HepG2 (cell line): ENCODE measurements around the gene HECA. TPM values are rescaled to one million over a fixed set of nuclear protein-coding genes. Genes with fewer than 3 reads are reported as not detected.

Experiments used
- AHDC1 ChIP-seq: sonication (generic); formaldehyde crosslinking; IDR thresholded peaks from 2 replicates; pipeline ENCODE4 v1.5.1; 2020; ENCODE audit warnings: mild to moderate bottlenecking, missing genetic modification reagents, borderline replicate concordance
- ASH2L ChIP-seq: fragments of 300-600, 200-600 bp; sonication (generic); IDR thresholded peaks from 2 replicates; pipeline ENCODE4 v1.7.0; 2017; ENCODE audit warnings: low read depth, mild to moderate bottlenecking, moderate library complexity, mixed read lengths, low read length; ENCODE audit not compliant: insufficient read length
- CBX1 ChIP-seq: IDR thresholded peaks from one replicate; pipeline ENCODE4 v1.6.1; 2016; ENCODE audit warnings: antibody characterized with exemption, low read depth
- GTF2F1 ChIP-seq: fragments of 150-350 bp; IDR thresholded peaks from 2 replicates; pipeline ENCODE4 v1.6.1; 2014; ENCODE audit warnings: low read length
- IKZF4 ChIP-seq: sonication (generic); formaldehyde crosslinking; IDR thresholded peaks from 2 replicates; pipeline ENCODE4 v1.5.1; 2020; ENCODE audit warnings: borderline replicate concordance, mild to moderate bottlenecking, low read depth, missing genetic modification reagents; ENCODE audit errors: not compliant biosample characterization
- MZF1 ChIP-seq: sonication (generic); formaldehyde crosslinking; IDR thresholded peaks from 2 replicates; pipeline ENCODE4 v1.8.1; 2023; ENCODE audit warnings: mild to moderate bottlenecking, missing genetic modification reagents, borderline replicate concordance
- NFATC3 ChIP-seq: sonication (generic); formaldehyde crosslinking; IDR thresholded peaks from 2 replicates; pipeline ENCODE4 v1.5.1; 2020; ENCODE audit warnings: mild to moderate bottlenecking, missing genetic modification reagents
- PBX2 ChIP-seq: IDR thresholded peaks from 2 replicates; pipeline ENCODE4 v1.6.1; 2016; ENCODE audit warnings: control low read depth
- PHF20 ChIP-seq: sonication (generic); formaldehyde crosslinking; IDR thresholded peaks from 2 replicates; pipeline ENCODE4 v1.5.0; 2020; ENCODE audit warnings: mild to moderate bottlenecking, missing genetic modification reagents
- SETDB1 ChIP-seq: sonication (generic); formaldehyde crosslinking; IDR thresholded peaks from 2 replicates; pipeline ENCODE4 v1.5.1; 2020; ENCODE audit warnings: missing genetic modification reagents, mild to moderate bottlenecking, borderline replicate concordance
- U2AF1 ChIP-seq: fragments of 200-400 bp; formaldehyde crosslinking; optimal IDR thresholded peaks from 2 replicates; pipeline ENCODE3; 2017; ENCODE audit warnings: mild to moderate bottlenecking, low read depth, low read length
- ZBTB26 ChIP-seq: IDR thresholded peaks from 2 replicates; pipeline ENCODE4 v1.6.1; 2016; ENCODE audit warnings: missing compliant biosample characterization, missing genetic modification reagents, borderline replicate concordance
- ZBTB39 ChIP-seq: sonication (generic); formaldehyde crosslinking; IDR thresholded peaks from 2 replicates; pipeline ENCODE4 v1.5.0; 2020; ENCODE audit warnings: missing genetic modification reagents
- ZFAT ChIP-seq: sonication (generic); formaldehyde crosslinking; conservative IDR thresholded peaks from 2 replicates; pipeline ENCODE4 v1.8.1; 2023; ENCODE audit warnings: missing genetic modification reagents, inconsistent platforms
- ZFP91 ChIP-seq: sonication (generic); formaldehyde crosslinking; IDR thresholded peaks from 2 replicates; pipeline ENCODE4 v1.9.0; 2022; ENCODE audit warnings: missing genetic modification reagents, mild to moderate bottlenecking, borderline replicate concordance
- ZFY ChIP-seq: sonication (generic); formaldehyde crosslinking; IDR thresholded peaks from 2 replicates; pipeline ENCODE4 v1.4.0; 2020; ENCODE audit warnings: missing genetic modification reagents
- ZNF12 ChIP-seq: sonication (generic); formaldehyde crosslinking; IDR thresholded peaks from 2 replicates; pipeline ENCODE4 v1.5.0; 2020; ENCODE audit warnings: missing genetic modification reagents
- ZNF619 ChIP-seq: sonication (generic); formaldehyde crosslinking; IDR thresholded peaks from 2 replicates; pipeline ENCODE4 v1.4.0; 2020; ENCODE audit warnings: mild to moderate bottlenecking, missing genetic modification reagents
- ZNF672 ChIP-seq: sonication (generic); formaldehyde crosslinking; IDR thresholded peaks from 2 replicates; pipeline ENCODE4 v1.8.1; 2022; ENCODE audit warnings: missing genetic modification reagents
- polyA plus RNA-seq, 8 experiments: library from polyadenylated mRNA; depleted of rRNA in 3 of 8; stranded (reverse) in 7 of 8; unstranded in 1 of 8; fragments of >200 nt; fragmentation: Illumina TruSeq in 4 of 8; extraction: Trizol in 4 of 8; gene quantifications; 2 replicates each; pipeline versions ENCODE4 v1.2.1 to v1.2.3, GENCODE V29; 2011 to 2016; ENCODE audit warnings: low read depth in 4 of 8, missing spikeins in 1 of 8, mixed read lengths in 1 of 8; ENCODE audit not compliant: insufficient read depth in 1 of 8
- total RNA-seq, 5 experiments: library from RNA; depleted of rRNA; stranded (reverse); fragments of >200 nt; fragmentation: Illumina TruSeq; extraction: Trizol; gene quantifications; 2 replicates each; pipeline ENCODE4 v1.2.3, GENCODE V29; 2016; ENCODE audit warnings: low read depth in 1 of 5

Gene HECA
- total and polyA plus RNA-seq, 2 of the 13 experiments (the other 11 are each of a cell fraction or from before 2014, with no cell fraction given): 0.18 to 0.49 TPM

- TF ChIP-seq ZBTB39 (CRISPR knock-in tag) (no peak), ZFY (CRISPR knock-in tag) (no peak), SETDB1 (CRISPR knock-in tag) (no peak), CBX1 (no peak), GTF2F1 (no peak), PHF20 (CRISPR knock-in tag) (no peak), AHDC1 (CRISPR knock-in tag) (no peak), MZF1 (CRISPR knock-in tag) (no peak), ZBTB26 (CRISPR knock-in tag) (peak; percentile 82), IKZF4 (no peak), PBX2 (CRISPR knock-in tag) (no peak), ZNF672 (CRISPR knock-in tag) (no peak), ZFAT (no peak), ZNF619 (peak; percentile 58; the same call in 1 of the 2 replicates), U2AF1 (no peak), ASH2L (no peak), ZNF12 (CRISPR knock-in tag) (peak; percentile 98), ZFP91 (CRISPR knock-in tag) (peak; percentile 63; the same call in 1 of the 2 replicates), NFATC3 (CRISPR knock-in tag) (no peak)
Observed at GRCh38 chr6:139219271-139219729, 84.4 kb downstream of the HECA start (continued).
